Right ventricle myocardium superior (tissue), 1 donor: ENCODE measurements around the gene PLEKHG1. TPM values are rescaled to one million over a fixed set of nuclear protein-coding genes. Genes with fewer than 3 reads are reported as not detected.

Source experiments
- ATAC-seq: fragments of 200-7000 bp; cut with Tn5 transposase; one replicate; pipeline ENCODE4 v1.9.1; 2020; ENCODE audit warnings: mild to moderate bottlenecking; ENCODE audit not compliant: poor library complexity
- DNase-seq: peaks from one replicate; pipeline ENCODE4 v3.0.0-alpha.2; 2020
- intact Hi-C: fragments of 100-400 bp; cut with DNase I; formaldehyde crosslinking; loops from one replicate; pipeline ENCODE4 v1.11.2; 2022
- long read RNA-seq: library from polyadenylated mRNA; unstranded; transcript quantifications from one replicate; pipeline ENCODE4 v2.0.0, GENCODE V29; 2021
- total RNA-seq: library from RNA; stranded (reverse); fragmentation: NEBNext Ultra II Directional; extraction: Animal tissue kit (Norgen Biotek cat#: 25700); gene quantifications from one replicate; pipeline ENCODE4 v1.2.1, GENCODE V29; 2021
- donor health status: DM: no; HTN: yes; CAD: no; lungs with severe emphysema.

PLEKHG1 gene
- total RNA-seq, result 7.3 TPM
- long read RNA-seq, partial matches to known transcripts, result 6 of 7 reads
- long read RNA-seq, other reads (novel, unspliced or antisense), result 1 of 7 reads

- intact Hi-C loops, result loop anchor here (5.0 to 10.0 kb wide), 3 partner anchors 68 to 215 kb away; no protein-coding TSS in a partner anchor
- DNase-seq, result peak; percentile 88
- peak; percentile 95 for ATAC-seq
Measured at GRCh38 chr6:150599199-150600009, at the start of gene PLEKHG1. PLEKHG1 (plus strand) TSS chr6:150599885; CDS start chr6:150733682, 133,797 bp downstream.

- intact Hi-C loops, result no loop called here
- no peak for ATAC-seq
- DNase-seq, result no peak
Measured at GRCh38 chr6:150550244-150550643, 49.4 kb upstream of the PLEKHG1 start.

- intact Hi-C loops, result no loop called here
- no peak for ATAC-seq
Measured at GRCh38 chr6:150557043-150557599, 42.6 kb upstream of the PLEKHG1 start.

GRCh38 chr6:150560004-150560883 lies 39.4 kb upstream of the PLEKHG1 start:
- DNase-seq (no peak), ATAC-seq (no peak)
- intact Hi-C loops, result no loop called here

More at GRCh38 chr6:150557043-150557599, 42.6 kb upstream of the PLEKHG1 start:
- no peak for DNase-seq

- intact Hi-C loops, result no loop called here
- no peak for DNase-seq
- ATAC-seq, result no peak
Measured at GRCh38 chr6:150560884-150561219, 38.8 kb upstream of the PLEKHG1 start.

GRCh38 chr6:150565945-150566344 lies 33.7 kb upstream of the PLEKHG1 start:
- no peak for DNase-seq
- ATAC-seq, result no peak
- intact Hi-C loops, result no loop called here

- ATAC-seq (no peak), DNase-seq (no peak)
- intact Hi-C loops, result no loop called here
Measured at GRCh38 chr6:150566486-150566885, 33.2 kb upstream of the PLEKHG1 start.

- no peak for DNase-seq
- intact Hi-C loops, result no loop called here
- peak; percentile 18 for ATAC-seq
Measured at GRCh38 chr6:150567380-150567779, 32.3 kb upstream of the PLEKHG1 start.

GRCh38 chr6:150567823-150568383 lies 31.8 kb upstream of the PLEKHG1 start:
- intact Hi-C loops, result no loop called here
- DNase-seq (peak; percentile 61), ATAC-seq (peak; percentile 96)

- intact Hi-C loops, result no loop called here
- no peak for ATAC-seq
Measured at GRCh38 chr6:150568560-150568959, 31.1 kb upstream of the PLEKHG1 start.

GRCh38 chr6:150569161-150569560 lies 30.5 kb upstream of the PLEKHG1 start:
- no peak for DNase-seq
- no peak for ATAC-seq
- intact Hi-C loops, result no loop called here

More at GRCh38 chr6:150568560-150568959, 31.1 kb upstream of the PLEKHG1 start:
- DNase-seq, result no peak

GRCh38 chr6:150573041-150573681 lies 26.5 kb upstream of the PLEKHG1 start:
- ATAC-seq (peak; percentile 30), DNase-seq (peak; percentile 43)
- intact Hi-C loops, result no loop called here

- intact Hi-C loops, result no loop called here
- ATAC-seq (no peak), DNase-seq (no peak)
Measured at GRCh38 chr6:150575836-150576235, 23.8 kb upstream of the PLEKHG1 start.

GRCh38 chr6:150576651-150577226 lies 22.9 kb upstream of the PLEKHG1 start:
- ATAC-seq, result no peak
- DNase-seq, result no peak
- intact Hi-C loops, result no loop called here

- intact Hi-C loops, result no loop called here
- DNase-seq, result peak; percentile 67
- peak; percentile 91 for ATAC-seq
Measured at GRCh38 chr6:150579611-150580010, 20.1 kb upstream of the PLEKHG1 start.

GRCh38 chr6:150580489-150580888 lies 19.2 kb upstream of the PLEKHG1 start:
- peak; percentile 8 for ATAC-seq
- intact Hi-C loops, result no loop called here

GRCh38 chr6:150584065-150584464 lies 15.6 kb upstream of the PLEKHG1 start:
- ATAC-seq, result no peak
- no peak for DNase-seq
- intact Hi-C loops, result no loop called here

More at GRCh38 chr6:150580489-150580888, 19.2 kb upstream of the PLEKHG1 start:
- no peak for DNase-seq

GRCh38 chr6:150584596-150584995 lies 15.1 kb upstream of the PLEKHG1 start:
- DNase-seq, result no peak
- no peak for ATAC-seq
- intact Hi-C loops, result no loop called here
